Liver (tissue), 9 donors: ENCODE measurements around the gene CYSLTR2. TPM values are rescaled to one million over a fixed set of nuclear protein-coding genes. Genes with fewer than 3 reads are reported as not detected.

Experiments
- DNase-seq: peaks from one replicate; pipeline ENCODE4 v3.0.0-alpha.2; 2017; ENCODE audit warnings: low spot score
- H3K27ac ChIP-seq, 2 donors: one replicate each; pipeline ENCODE4 v1.7.0; 2013; ENCODE audit warnings: inconsistent platforms in 2 of 2, low read length in 2 of 2, control low read depth in 1 of 2, low read depth in 1 of 2, mild to moderate bottlenecking in 1 of 2
- H3K27me3 ChIP-seq, 4 donors: one replicate each; pipeline versions ENCODE4 v1.6.1 to v1.7.0; 2013; ENCODE audit warnings: low read length in 3 of 4, inconsistent platforms in 1 of 4, mild to moderate bottlenecking in 1 of 4, moderate library complexity in 1 of 4; ENCODE audit not compliant: control insufficient read depth in 4 of 4, insufficient read depth in 4 of 4
- H3K36me3 ChIP-seq, 4 donors: one replicate each; pipeline versions ENCODE4 v1.6.1 to v1.7.0; 2013; ENCODE audit warnings: low read length in 3 of 4, mild to moderate bottlenecking in 3 of 4, low read depth in 1 of 4, moderate library complexity in 1 of 4; ENCODE audit not compliant: control insufficient read depth in 4 of 4, insufficient read depth in 3 of 4
- H3K4me1 ChIP-seq, 4 donors: one replicate each; pipeline versions ENCODE4 v1.6.1 to v1.7.0; 2013; ENCODE audit warnings: low read length in 3 of 4, mild to moderate bottlenecking in 3 of 4, moderate library complexity in 1 of 4; ENCODE audit not compliant: control insufficient read depth in 4 of 4, insufficient read depth in 4 of 4
- H3K4me3 ChIP-seq, 3 donors: one replicate each; pipeline versions ENCODE4 v1.6.1 to v1.7.0; 2013; ENCODE audit warnings: low read length in 3 of 3, control low read depth in 1 of 3, low read depth in 1 of 3, mild to moderate bottlenecking in 1 of 3
- H3K9ac ChIP-seq, 2 donors: one replicate each; pipeline ENCODE4 v1.7.0; 2013; ENCODE audit warnings: low read length in 2 of 2, mild to moderate bottlenecking in 2 of 2, moderate library complexity in 2 of 2, control low read depth in 1 of 2, low read depth in 1 of 2
- H3K9me3 ChIP-seq, 4 donors: one replicate each; pipeline versions ENCODE4 v1.6.1 to v1.7.0; 2013; ENCODE audit warnings: low read length in 3 of 4; ENCODE audit not compliant: control insufficient read depth in 4 of 4
- EGR1 ChIP-seq, 2 donors: IDR thresholded peaks; 2 replicates each; pipeline ENCODE4 v1.6.1; 2016 to 2018; ENCODE audit warnings: antibody characterized with exemption in 2 of 2, low read depth in 2 of 2
- FOXA1 ChIP-seq: IDR thresholded peaks from 2 replicates; pipeline ENCODE4 v1.6.1; 2016; ENCODE audit warnings: antibody characterized with exemption
- FOXA2 ChIP-seq: IDR thresholded peaks from 2 replicates; pipeline ENCODE4 v1.6.1; 2016; ENCODE audit warnings: antibody characterized with exemption
- GABPA ChIP-seq, 2 donors: IDR thresholded peaks in 1 of 2; conservative IDR thresholded peaks in 1 of 2; 2 replicates each; pipeline ENCODE4 v1.6.1; 2016; ENCODE audit warnings: antibody characterized with exemption in 2 of 2, mild to moderate bottlenecking in 1 of 2, moderate library complexity in 1 of 2
- HNF4A ChIP-seq, 2 donors: conservative IDR thresholded peaks; 2 replicates each; pipeline ENCODE4 v1.6.1; 2016; ENCODE audit warnings: antibody characterized with exemption in 2 of 2, mild to moderate bottlenecking in 2 of 2
- HNF4G ChIP-seq: IDR thresholded peaks from 2 replicates; pipeline ENCODE4 v1.6.1; 2016; ENCODE audit warnings: antibody characterized with exemption
- JUND ChIP-seq, 2 donors: IDR thresholded peaks; 2 replicates each; pipeline ENCODE4 v1.6.1; 2016; ENCODE audit warnings: antibody characterized with exemption in 2 of 2
- MAX ChIP-seq: IDR thresholded peaks from 2 replicates; pipeline ENCODE4 v1.6.1; 2016; ENCODE audit warnings: antibody characterized with exemption
- NR2F2 ChIP-seq: IDR thresholded peaks from 2 replicates; pipeline ENCODE4 v1.6.1; 2016; ENCODE audit warnings: antibody characterized with exemption
- RAD21 ChIP-seq, 2 donors: IDR thresholded peaks; 2 replicates each; pipeline ENCODE4 v1.6.1; 2016; ENCODE audit warnings: antibody characterized with exemption in 2 of 2, mild to moderate bottlenecking in 2 of 2
- REST ChIP-seq: IDR thresholded peaks from 2 replicates; pipeline ENCODE4 v1.6.1; 2016; ENCODE audit warnings: antibody characterized with exemption, mild to moderate bottlenecking
- RXRA ChIP-seq, 2 donors: IDR thresholded peaks; 2 replicates each; pipeline ENCODE4 v1.6.1; 2017 to 2018; ENCODE audit warnings: antibody characterized with exemption in 2 of 2, mild to moderate bottlenecking in 1 of 2
- SP1 ChIP-seq: IDR thresholded peaks from 2 replicates; pipeline ENCODE4 v1.6.1; 2018; ENCODE audit warnings: antibody characterized with exemption, mild to moderate bottlenecking
- TAF1 ChIP-seq: conservative IDR thresholded peaks from 2 replicates; pipeline ENCODE4 v1.6.1; 2016; ENCODE audit warnings: antibody characterized with exemption, mild to moderate bottlenecking
- YY1 ChIP-seq: IDR thresholded peaks from 2 replicates; pipeline ENCODE4 v1.6.1; 2016; ENCODE audit warnings: antibody characterized with exemption, mild to moderate bottlenecking
- ZBTB33 ChIP-seq: IDR thresholded peaks from 2 replicates; pipeline ENCODE4 v1.6.1; 2016; ENCODE audit warnings: antibody characterized with exemption
- WGBS: extraction: QIAGEN DNeasy Blood & Tissue Kit; methylation state at CpG from one replicate; pipeline ENCODE4 v1.1.7; 2013; 5-methylcytosine and 5-hydroxymethylcytosine counted together
- polyA plus RNA-seq, 2 donors: library from polyadenylated mRNA; stranded (reverse) in 1 of 2; unstranded in 1 of 2; fragments of 200-250 nt in 1 of 2; fragments of >200 nt in 1 of 2; fragmentation: Nextera tagmentation in 1 of 2; extraction: Ambion mirVana in 1 of 2; gene quantifications; one replicate each; pipeline versions ENCODE4 v1.2.1 to v1.2.3, GENCODE V29; 2013 to 2015
- total RNA-seq, 2 donors: library from RNA; depleted of rRNA; stranded (reverse); fragments of >200 nt; gene quantifications; one replicate each; pipeline ENCODE4 v1.2.3, GENCODE V29; 2014
- TF ChIP-seq, protein P1 (sequence below): IDR thresholded peaks from 2 replicates; pipeline ENCODE4 v1.6.1; 2016; ENCODE audit warnings: antibody characterized with exemption
- TF ChIP-seq, protein P2 (sequence below): fragments of 150-350 bp; IDR thresholded peaks from 2 replicates; pipeline ENCODE4 v1.5.1; 2017; ENCODE audit warnings: improper control_type of control experiment, low read depth, low read length; ENCODE audit not compliant: missing input control
- donor health status: healthy.
- donor health status: healthy.
- donor health status: healthy.
- donor health status: healthy.
- donor health status: healthy.

CYSLTR2 gene
- total and polyA plus RNA-seq, 4 donors = 0.07 to 0.37 (median 0.15) TPM

DNA sequence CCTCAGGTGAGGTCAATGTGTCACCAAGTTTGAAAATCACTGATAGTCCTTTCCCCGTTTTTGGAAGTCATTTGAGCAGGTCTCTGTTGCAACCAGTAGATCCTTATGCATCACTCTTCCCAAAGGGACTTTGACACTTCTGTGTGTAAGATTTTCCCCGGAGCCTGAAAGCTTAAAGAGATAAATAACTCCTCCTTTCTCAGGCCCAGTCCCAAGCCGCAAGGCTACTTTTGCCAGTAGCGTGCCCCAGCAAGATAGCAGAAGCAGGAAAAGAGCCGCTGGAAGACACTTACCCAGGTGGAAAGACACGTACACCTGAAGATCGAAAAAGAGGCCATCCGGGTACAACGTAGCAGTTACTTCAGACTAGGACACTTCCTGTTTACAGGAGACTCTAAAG, 106.9 kb downstream of the CYSLTR2 start:
- Histone ChIP-seq H3K4me3 (no peak overlapping the region), H3K36me3 (no peaks in the 10 kb centered on the region), H3K9ac (no peak overlapping the region), H3K4me1 (no peaks in the 10 kb centered on the region), H3K27me3 (no peaks in the 10 kb centered on the region), H3K27ac (no peak overlapping the region), H3K9me3 (peaks cover 0 to 4% (median under 1%) of the 10 kb centered on the region in 4 donors)
- TF ChIP-seq SP1 = no peak
- no peak for TF ChIP-seq RXRA (IDR thresholded peaks at IDR 0.05)
- TF ChIP-seq YY1 = no peak
- no peak for TF ChIP-seq FOXA1
- TF ChIP-seq, protein P1, sequence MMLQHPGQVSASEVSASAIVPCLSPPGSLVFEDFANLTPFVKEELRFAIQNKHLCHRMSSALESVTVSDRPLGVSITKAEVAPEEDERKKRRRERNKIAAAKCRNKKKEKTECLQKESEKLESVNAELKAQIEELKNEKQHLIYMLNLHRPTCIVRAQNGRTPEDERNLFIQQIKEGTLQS = no peak
- TF ChIP-seq TAF1 = no peak
- TF ChIP-seq, protein P2, sequence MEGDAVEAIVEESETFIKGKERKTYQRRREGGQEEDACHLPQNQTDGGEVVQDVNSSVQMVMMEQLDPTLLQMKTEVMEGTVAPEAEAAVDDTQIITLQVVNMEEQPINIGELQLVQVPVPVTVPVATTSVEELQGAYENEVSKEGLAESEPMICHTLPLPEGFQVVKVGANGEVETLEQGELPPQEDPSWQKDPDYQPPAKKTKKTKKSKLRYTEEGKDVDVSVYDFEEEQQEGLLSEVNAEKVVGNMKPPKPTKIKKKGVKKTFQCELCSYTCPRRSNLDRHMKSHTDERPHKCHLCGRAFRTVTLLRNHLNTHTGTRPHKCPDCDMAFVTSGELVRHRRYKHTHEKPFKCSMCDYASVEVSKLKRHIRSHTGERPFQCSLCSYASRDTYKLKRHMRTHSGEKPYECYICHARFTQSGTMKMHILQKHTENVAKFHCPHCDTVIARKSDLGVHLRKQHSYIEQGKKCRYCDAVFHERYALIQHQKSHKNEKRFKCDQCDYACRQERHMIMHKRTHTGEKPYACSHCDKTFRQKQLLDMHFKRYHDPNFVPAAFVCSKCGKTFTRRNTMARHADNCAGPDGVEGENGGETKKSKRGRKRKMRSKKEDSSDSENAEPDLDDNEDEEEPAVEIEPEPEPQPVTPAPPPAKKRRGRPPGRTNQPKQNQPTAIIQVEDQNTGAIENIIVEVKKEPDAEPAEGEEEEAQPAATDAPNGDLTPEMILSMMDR = no peak
- no peak for TF ChIP-seq HNF4A (conservative IDR thresholded peaks at IDR 0.05)
- TF ChIP-seq NR2F2 = no peak
- no peak for TF ChIP-seq MAX
- TF ChIP-seq ZBTB33 = no peak
- TF ChIP-seq FOXA2 = no peak
- TF ChIP-seq EGR1 (IDR thresholded peaks at IDR 0.05; ENCODE audit: low read depth in 2 of 2) = no peak
- no peak for TF ChIP-seq GABPA (IDR thresholded peaks at IDR 0.05 in 1 of 2, conservative IDR thresholded peaks at IDR 0.05 in 1 of 2)
- no peak for TF ChIP-seq REST
- TF ChIP-seq JUND (IDR thresholded peaks at IDR 0.05) = no peak
- no peak for TF ChIP-seq RAD21 (IDR thresholded peaks at IDR 0.05)
- no peak for TF ChIP-seq HNF4G
- DNase-seq = no peak
- 90% methylated on average over 9 of the region's 9 CpGs for WGBS

Other genes starting within 250 kb of the CYSLTR2 start
- 10 to 100 TPM in 1 of 2 donors, 1 to 10 TPM in 1; 5.9 to 12.4 TPM for gene LPAR6, start 240.8 kb upstream of the CYSLTR2 start, total RNA-seq
- 10 to 100 TPM in 1 of 2 donors, 1 to 10 TPM in 1; 8.0 to 11.1 TPM for gene LPAR6, start 240.8 kb upstream of the CYSLTR2 start, polyA plus RNA-seq
- gene RCBTB2, start 120.8 kb upstream of the CYSLTR2 start, total RNA-seq = 1 to 10 TPM; 5.2 to 9.0 TPM
- 1 to 10 TPM; 4.1 to 5.6 TPM for gene RCBTB2, start 120.8 kb upstream of the CYSLTR2 start, polyA plus RNA-seq